ENCODE measurements around the gene RPAP3.

RPAP3 gene, protein sequence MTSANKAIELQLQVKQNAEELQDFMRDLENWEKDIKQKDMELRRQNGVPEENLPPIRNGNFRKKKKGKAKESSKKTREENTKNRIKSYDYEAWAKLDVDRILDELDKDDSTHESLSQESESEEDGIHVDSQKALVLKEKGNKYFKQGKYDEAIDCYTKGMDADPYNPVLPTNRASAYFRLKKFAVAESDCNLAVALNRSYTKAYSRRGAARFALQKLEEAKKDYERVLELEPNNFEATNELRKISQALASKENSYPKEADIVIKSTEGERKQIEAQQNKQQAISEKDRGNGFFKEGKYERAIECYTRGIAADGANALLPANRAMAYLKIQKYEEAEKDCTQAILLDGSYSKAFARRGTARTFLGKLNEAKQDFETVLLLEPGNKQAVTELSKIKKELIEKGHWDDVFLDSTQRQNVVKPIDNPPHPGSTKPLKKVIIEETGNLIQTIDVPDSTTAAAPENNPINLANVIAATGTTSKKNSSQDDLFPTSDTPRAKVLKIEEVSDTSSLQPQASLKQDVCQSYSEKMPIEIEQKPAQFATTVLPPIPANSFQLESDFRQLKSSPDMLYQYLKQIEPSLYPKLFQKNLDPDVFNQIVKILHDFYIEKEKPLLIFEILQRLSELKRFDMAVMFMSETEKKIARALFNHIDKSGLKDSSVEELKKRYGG

GRCh38 chr12:47705566-47706425 is at the start of gene RPAP3:
RPAP3 (minus strand) TSS chr12:47706030; CDS start chr12:47702840, 3,190 bp downstream.
- DNase-seq (ENCODE audit: extremely low spot score, insufficient read length, low read depth), result peak; percentile 85
- peak; percentile 92 for FAIRE-seq

DNA sequence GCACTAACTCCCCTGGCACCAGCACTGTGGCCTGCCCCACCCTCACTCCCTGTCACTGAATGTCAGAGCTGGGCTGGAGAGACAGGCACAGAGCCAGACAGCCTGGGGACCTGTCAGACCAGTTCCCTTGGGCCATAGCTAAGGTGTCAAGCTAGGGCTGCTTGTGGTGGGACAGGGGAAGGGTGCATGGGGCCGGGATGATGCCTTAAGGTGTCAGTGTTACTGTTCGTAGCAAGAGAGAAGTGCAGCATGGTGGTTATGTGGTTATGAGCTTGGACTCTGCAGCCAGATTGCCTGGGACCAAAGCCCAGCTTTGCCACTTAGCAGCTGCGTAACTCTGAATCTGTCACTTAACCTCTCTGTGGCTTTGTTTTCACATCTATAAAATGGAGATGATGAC is 49.1 kb upstream of the RPAP3 start:
- DNase-seq (ENCODE audit: extremely low spot score, insufficient read length, low read depth), result no peak
- FAIRE-seq, result no peak

GRCh38 chr12:47754126-47754525 is 48.3 kb upstream of the RPAP3 start:
- FAIRE-seq, result no peak
- DNase-seq (ENCODE audit: extremely low spot score, insufficient read length, low read depth), result no peak

GRCh38 chr12:47753021-47754001 is 47.5 kb upstream of the RPAP3 start:
- DNase-seq (ENCODE audit: extremely low spot score, insufficient read length, low read depth) (no peak), FAIRE-seq (peak; percentile 48)

DNA sequence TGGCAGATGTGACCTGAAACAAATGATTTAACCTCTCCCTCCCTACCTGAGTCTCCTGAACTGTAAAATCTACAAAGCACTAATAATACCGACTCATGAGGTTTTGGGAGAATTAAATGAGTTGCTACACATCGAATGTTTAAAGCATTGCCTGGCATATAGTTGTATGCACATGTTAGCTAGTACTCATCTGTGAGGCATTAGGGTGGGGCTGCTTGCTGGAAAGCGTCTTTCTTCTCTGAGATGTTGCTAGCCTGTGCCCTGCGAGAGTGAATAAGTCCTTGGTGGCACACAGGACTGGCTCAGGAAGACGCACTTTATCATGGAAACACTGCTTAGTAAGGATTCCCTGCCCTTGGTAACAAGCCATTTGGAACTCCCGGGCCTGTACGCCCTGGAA is 46.7 kb upstream of the RPAP3 start:
- FAIRE-seq, result no peak
- no peak for DNase-seq (ENCODE audit: extremely low spot score, insufficient read length, low read depth)

- FAIRE-seq, result no peak
- no peak for DNase-seq (ENCODE audit: extremely low spot score, insufficient read length, low read depth)
These were observed 46.3 kb upstream of the RPAP3 start for GRCh38 chr12:47752121-47752520.

DNA sequence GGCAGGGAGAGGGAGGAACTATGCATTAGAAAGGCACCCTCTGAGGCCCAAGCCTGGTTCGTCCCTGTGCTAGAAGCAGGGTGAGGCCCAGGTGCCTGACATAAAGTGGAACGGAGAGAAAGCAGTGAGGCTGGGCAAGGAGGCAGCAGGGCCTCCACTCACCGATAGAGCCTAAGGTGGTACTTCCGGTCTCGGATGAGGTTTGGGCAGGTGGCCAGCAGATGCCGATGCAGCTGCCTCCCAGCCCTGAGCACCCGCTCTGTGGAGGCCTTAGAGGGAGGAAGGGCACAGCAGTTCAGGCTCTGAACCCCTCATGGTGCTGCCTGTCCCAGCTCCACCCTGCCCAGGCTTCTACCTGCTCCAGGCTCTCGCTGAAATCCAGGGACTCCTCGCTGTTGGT is 45.7 kb upstream of the RPAP3 start:
- FAIRE-seq (no peak), DNase-seq (ENCODE audit: extremely low spot score, insufficient read length, low read depth) (no peak)

DNA sequence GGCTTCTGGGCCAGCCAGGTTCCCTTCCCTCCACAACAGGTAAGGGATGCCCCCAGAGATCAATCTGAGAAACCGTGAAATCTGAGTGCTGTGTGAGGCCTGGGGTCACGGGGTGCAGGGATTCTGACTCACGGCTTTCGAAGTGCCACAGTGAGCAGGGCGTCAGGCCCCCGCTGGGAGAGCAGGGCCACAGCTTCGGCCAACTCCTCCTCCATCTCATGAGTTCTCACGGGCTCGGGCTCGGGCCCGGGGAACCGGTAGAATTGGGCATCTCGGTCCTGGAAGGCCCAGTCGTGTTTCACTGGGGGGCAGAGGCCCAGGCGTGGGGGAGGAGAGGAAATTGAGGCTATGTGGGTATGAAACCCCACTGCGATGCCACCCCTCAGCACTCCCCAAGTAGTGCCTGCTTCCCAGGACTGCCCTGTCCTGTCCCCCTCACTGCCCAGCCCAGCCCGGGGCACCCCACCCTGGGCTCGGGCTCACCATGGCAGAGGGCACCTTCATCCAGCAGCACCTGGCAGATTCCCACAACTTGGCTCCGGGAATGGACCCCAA is 45.2 kb upstream of the RPAP3 start:
- FAIRE-seq, result no peak

DNA sequence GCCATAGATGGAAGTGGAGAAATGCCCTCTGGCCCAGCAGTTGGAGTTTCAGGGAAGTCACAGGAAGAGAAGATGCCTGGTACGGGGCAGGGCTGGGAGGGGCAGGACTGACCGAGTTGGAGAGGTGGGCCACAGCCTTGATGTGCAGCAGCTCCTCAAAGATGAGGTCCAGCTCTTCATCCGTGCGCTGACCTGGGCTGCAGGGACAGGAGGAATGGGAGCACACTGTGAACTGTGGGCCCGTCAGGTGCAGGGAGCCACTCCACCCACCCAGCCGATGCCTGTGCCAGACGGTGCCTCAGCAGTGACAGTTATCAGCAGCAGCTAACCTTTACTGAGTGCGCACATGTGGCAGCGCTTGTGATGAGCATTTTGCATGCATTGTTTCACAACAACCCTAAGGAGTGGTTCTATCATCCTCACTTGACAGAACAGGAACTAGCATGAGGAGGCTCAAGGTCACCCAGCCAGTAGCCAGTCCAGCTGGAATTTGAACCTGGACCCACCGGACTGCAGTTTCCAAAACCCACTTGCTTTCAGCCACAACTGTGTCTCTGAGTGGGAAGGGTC is 44.5 kb upstream of the RPAP3 start:
- FAIRE-seq (no peak), DNase-seq (ENCODE audit: extremely low spot score, insufficient read length, low read depth) (no peak)

More for the DNA sequence above, 45.2 kb upstream of the RPAP3 start:
- no peak for DNase-seq (ENCODE audit: extremely low spot score, insufficient read length, low read depth)

DNA sequence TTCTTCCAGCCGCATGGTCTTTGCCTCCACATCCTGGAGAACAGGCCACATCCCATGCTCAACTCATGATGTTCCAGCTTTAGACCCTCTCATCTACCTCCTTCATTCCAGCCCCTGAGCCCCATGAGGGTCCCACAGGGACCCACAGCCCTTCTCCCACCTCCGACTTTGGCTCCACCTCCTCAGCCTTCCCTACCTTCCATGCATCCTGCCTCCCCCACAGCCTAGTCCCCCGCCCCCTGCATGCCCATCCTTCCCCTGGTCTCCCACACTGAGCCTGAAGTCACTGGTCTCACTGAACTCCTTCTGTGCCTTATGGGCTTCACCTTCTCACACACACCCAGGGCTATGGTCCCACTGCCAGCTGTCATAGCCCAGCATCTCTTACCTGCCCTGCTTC is 43.1 kb upstream of the RPAP3 start:
- no peak for FAIRE-seq
- DNase-seq (ENCODE audit: extremely low spot score, insufficient read length, low read depth), result no peak

- FAIRE-seq (no peak), DNase-seq (ENCODE audit: extremely low spot score, insufficient read length, low read depth) (no peak)
These were observed 42.6 kb upstream of the RPAP3 start for GRCh38 chr12:47748507-47748828.

GRCh38 chr12:47747596-47748506 is 42.0 kb upstream of the RPAP3 start:
- FAIRE-seq, result no peak
- no peak for DNase-seq (ENCODE audit: extremely low spot score, insufficient read length, low read depth)

- DNase-seq (ENCODE audit: extremely low spot score, insufficient read length, low read depth) (no peak), FAIRE-seq (no peak)
These were observed 41.3 kb upstream of the RPAP3 start for GRCh38 chr12:47747126-47747525.

- no peak for FAIRE-seq
- no peak for DNase-seq (ENCODE audit: extremely low spot score, insufficient read length, low read depth)
These were observed 40.7 kb upstream of the RPAP3 start for GRCh38 chr12:47746523-47746922.

- no peak for FAIRE-seq
These were observed 40.2 kb upstream of the RPAP3 start for GRCh38 chr12:47746073-47746472.

DNA sequence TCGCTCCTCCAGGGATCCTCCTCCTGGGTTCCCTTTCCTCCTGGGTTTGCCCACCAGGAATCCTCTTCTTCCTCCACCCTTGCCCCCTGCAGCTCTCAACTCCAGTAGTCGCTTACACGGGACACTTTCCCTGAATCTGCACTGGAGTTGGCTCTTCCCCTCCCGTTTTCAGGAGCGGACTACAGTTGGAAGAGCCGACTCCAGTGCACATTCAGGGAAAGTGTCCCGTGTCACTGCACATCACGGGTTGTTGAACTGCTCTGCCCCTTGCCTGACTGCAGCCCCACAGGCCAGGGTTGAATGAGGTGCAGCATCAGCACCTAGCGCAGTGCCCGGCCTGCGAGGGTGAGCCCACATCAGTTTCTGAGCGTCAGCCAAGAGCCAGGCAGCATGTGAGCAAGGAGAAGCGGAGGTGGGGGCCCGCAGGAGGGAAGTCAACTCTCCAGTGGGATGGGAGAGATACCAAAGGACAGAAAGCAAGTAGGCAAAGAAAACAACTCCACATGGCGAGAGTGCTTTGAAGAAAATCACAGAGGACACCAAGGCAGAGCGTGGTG is 39.7 kb upstream of the RPAP3 start:
- no peak for DNase-seq (ENCODE audit: extremely low spot score, insufficient read length, low read depth)
- FAIRE-seq, result no peak

More at GRCh38 chr12:47746073-47746472, 40.2 kb upstream of the RPAP3 start:
- DNase-seq (ENCODE audit: extremely low spot score, insufficient read length, low read depth), result no peak

DNA sequence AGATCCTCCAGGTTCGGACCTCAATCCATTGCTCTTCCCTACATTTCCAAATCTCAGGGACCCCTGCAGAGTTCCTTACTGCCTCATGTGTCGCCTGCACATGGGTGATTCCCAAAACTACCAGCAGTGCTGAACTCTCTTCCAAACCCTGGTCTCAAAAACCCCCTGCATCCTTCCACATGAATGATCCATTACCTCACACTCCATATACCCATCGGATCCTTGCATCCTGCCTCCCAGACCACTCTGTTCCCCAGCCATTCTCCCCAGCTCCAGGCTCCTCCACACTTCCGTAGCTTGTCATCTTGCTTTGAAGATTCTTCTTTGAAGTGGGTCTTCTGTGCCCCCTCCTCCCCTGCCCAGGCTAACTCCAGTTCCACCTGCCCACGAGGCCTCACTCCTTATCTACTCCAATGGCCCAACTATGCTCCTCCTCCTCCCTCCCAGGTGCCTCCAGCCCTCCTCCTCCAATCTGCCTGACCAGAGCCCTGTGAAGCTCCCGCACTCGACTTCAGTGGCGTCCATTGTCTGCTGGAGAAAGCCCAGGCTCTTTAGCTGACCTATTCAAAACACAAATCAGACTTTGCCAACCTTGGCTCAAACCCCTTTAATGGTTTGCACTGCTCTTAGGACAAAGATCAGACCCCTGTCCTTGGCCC is 39.1 kb upstream of the RPAP3 start:
- no peak for FAIRE-seq
- no peak for DNase-seq (ENCODE audit: extremely low spot score, insufficient read length, low read depth)

Measured in GM18507 (cell line).